Liver (tissue), 9 donors: ENCODE measurements around the gene ZNF664. TPM values are rescaled to one million over a fixed set of nuclear protein-coding genes. Genes with fewer than 3 reads are reported as not detected.

Experiments
- DNase-seq: peaks from one replicate; pipeline ENCODE4 v3.0.0-alpha.2; 2017; ENCODE audit warnings: low spot score
- H3K27ac ChIP-seq, 2 donors: one replicate each; pipeline ENCODE4 v1.7.0; 2013; ENCODE audit warnings: inconsistent platforms in 2 of 2, low read length in 2 of 2, control low read depth in 1 of 2, low read depth in 1 of 2, mild to moderate bottlenecking in 1 of 2
- H3K27me3 ChIP-seq, 4 donors: one replicate each; pipeline versions ENCODE4 v1.6.1 to v1.7.0; 2013; ENCODE audit warnings: low read length in 3 of 4, inconsistent platforms in 1 of 4, mild to moderate bottlenecking in 1 of 4, moderate library complexity in 1 of 4; ENCODE audit not compliant: control insufficient read depth in 4 of 4, insufficient read depth in 4 of 4
- H3K36me3 ChIP-seq, 4 donors: one replicate each; pipeline versions ENCODE4 v1.6.1 to v1.7.0; 2013; ENCODE audit warnings: low read length in 3 of 4, mild to moderate bottlenecking in 3 of 4, low read depth in 1 of 4, moderate library complexity in 1 of 4; ENCODE audit not compliant: control insufficient read depth in 4 of 4, insufficient read depth in 3 of 4
- H3K4me1 ChIP-seq, 4 donors: one replicate each; pipeline versions ENCODE4 v1.6.1 to v1.7.0; 2013; ENCODE audit warnings: low read length in 3 of 4, mild to moderate bottlenecking in 3 of 4, moderate library complexity in 1 of 4; ENCODE audit not compliant: control insufficient read depth in 4 of 4, insufficient read depth in 4 of 4
- H3K4me3 ChIP-seq, 3 donors: one replicate each; pipeline versions ENCODE4 v1.6.1 to v1.7.0; 2013; ENCODE audit warnings: low read length in 3 of 3, control low read depth in 1 of 3, low read depth in 1 of 3, mild to moderate bottlenecking in 1 of 3
- H3K9ac ChIP-seq, 2 donors: one replicate each; pipeline ENCODE4 v1.7.0; 2013; ENCODE audit warnings: low read length in 2 of 2, mild to moderate bottlenecking in 2 of 2, moderate library complexity in 2 of 2, control low read depth in 1 of 2, low read depth in 1 of 2
- H3K9me3 ChIP-seq, 4 donors: one replicate each; pipeline versions ENCODE4 v1.6.1 to v1.7.0; 2013; ENCODE audit warnings: low read length in 3 of 4; ENCODE audit not compliant: control insufficient read depth in 4 of 4
- EGR1 ChIP-seq, 2 donors: IDR thresholded peaks; 2 replicates each; pipeline ENCODE4 v1.6.1; 2016 to 2018; ENCODE audit warnings: antibody characterized with exemption in 2 of 2, low read depth in 2 of 2
- FOXA2 ChIP-seq: IDR thresholded peaks from 2 replicates; pipeline ENCODE4 v1.6.1; 2016; ENCODE audit warnings: antibody characterized with exemption
- GABPA ChIP-seq, 2 donors: IDR thresholded peaks in 1 of 2; conservative IDR thresholded peaks in 1 of 2; 2 replicates each; pipeline ENCODE4 v1.6.1; 2016; ENCODE audit warnings: antibody characterized with exemption in 2 of 2, mild to moderate bottlenecking in 1 of 2, moderate library complexity in 1 of 2
- HNF4A ChIP-seq, 2 donors: conservative IDR thresholded peaks; 2 replicates each; pipeline ENCODE4 v1.6.1; 2016; ENCODE audit warnings: antibody characterized with exemption in 2 of 2, mild to moderate bottlenecking in 2 of 2
- HNF4G ChIP-seq: IDR thresholded peaks from 2 replicates; pipeline ENCODE4 v1.6.1; 2016; ENCODE audit warnings: antibody characterized with exemption
- RAD21 ChIP-seq, 2 donors: IDR thresholded peaks; 2 replicates each; pipeline ENCODE4 v1.6.1; 2016; ENCODE audit warnings: antibody characterized with exemption in 2 of 2, mild to moderate bottlenecking in 2 of 2
- RXRA ChIP-seq, 2 donors: IDR thresholded peaks; 2 replicates each; pipeline ENCODE4 v1.6.1; 2017 to 2018; ENCODE audit warnings: antibody characterized with exemption in 2 of 2, mild to moderate bottlenecking in 1 of 2
- SP1 ChIP-seq: IDR thresholded peaks from 2 replicates; pipeline ENCODE4 v1.6.1; 2018; ENCODE audit warnings: antibody characterized with exemption, mild to moderate bottlenecking
- TAF1 ChIP-seq: conservative IDR thresholded peaks from 2 replicates; pipeline ENCODE4 v1.6.1; 2016; ENCODE audit warnings: antibody characterized with exemption, mild to moderate bottlenecking
- YY1 ChIP-seq: IDR thresholded peaks from 2 replicates; pipeline ENCODE4 v1.6.1; 2016; ENCODE audit warnings: antibody characterized with exemption, mild to moderate bottlenecking
- WGBS: extraction: QIAGEN DNeasy Blood & Tissue Kit; methylation state at CpG from one replicate; pipeline ENCODE4 v1.1.7; 2013; 5-methylcytosine and 5-hydroxymethylcytosine counted together
- polyA plus RNA-seq, 2 donors: library from polyadenylated mRNA; stranded (reverse) in 1 of 2; unstranded in 1 of 2; fragments of 200-250 nt in 1 of 2; fragments of >200 nt in 1 of 2; fragmentation: Nextera tagmentation in 1 of 2; extraction: Ambion mirVana in 1 of 2; gene quantifications; one replicate each; pipeline versions ENCODE4 v1.2.1 to v1.2.3, GENCODE V29; 2013 to 2015
- total RNA-seq, 2 donors: library from RNA; depleted of rRNA; stranded (reverse); fragments of >200 nt; gene quantifications; one replicate each; pipeline ENCODE4 v1.2.3, GENCODE V29; 2014
- TF ChIP-seq, protein P1 (sequence below): IDR thresholded peaks from 2 replicates; pipeline ENCODE4 v1.6.1; 2016; ENCODE audit warnings: antibody characterized with exemption
- TF ChIP-seq, protein P2 (sequence below): IDR thresholded peaks from 2 replicates; pipeline ENCODE4 v1.6.1; 2016; ENCODE audit warnings: antibody characterized with exemption
- TF ChIP-seq, protein P3 (sequence below): fragments of 150-350 bp; IDR thresholded peaks from 2 replicates; pipeline ENCODE4 v1.5.1; 2017; ENCODE audit warnings: improper control_type of control experiment, low read depth, low read length; ENCODE audit not compliant: missing input control
- TF ChIP-seq, protein P4 (sequence below): IDR thresholded peaks from 2 replicates; pipeline ENCODE4 v1.6.1; 2016; ENCODE audit warnings: antibody characterized with exemption, mild to moderate bottlenecking
- TF ChIP-seq, protein P5 (sequence below): IDR thresholded peaks from 2 replicates; pipeline ENCODE4 v1.6.1; 2016; ENCODE audit warnings: antibody characterized with exemption
- donor health status: healthy.
- donor health status: healthy.
- donor health status: healthy.
- donor health status: healthy.
- donor health status: healthy.

The ZNF664 gene
- total and polyA plus RNA-seq, 4 donors, result 7.2 to 40.3 (median 29.6) TPM

DNA sequence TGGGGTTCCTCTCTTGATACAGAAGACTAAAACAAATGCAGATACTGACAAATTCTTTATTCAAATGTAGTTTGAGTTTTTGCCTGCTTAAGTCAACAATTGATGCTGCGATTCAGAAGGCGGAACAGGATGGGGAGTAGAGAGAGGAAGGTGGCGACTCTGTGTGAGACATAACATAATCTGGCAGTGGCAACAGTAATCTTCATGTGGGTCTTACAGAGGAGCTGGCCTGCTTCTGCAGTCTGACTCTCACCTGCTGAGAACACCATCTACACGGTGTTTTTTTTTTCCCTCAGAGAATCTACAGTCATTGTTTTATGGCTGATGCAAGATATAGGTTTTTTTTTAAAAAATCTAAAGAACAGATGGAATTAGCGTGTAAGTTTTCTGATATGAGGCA, 10.5 kb upstream of the ZNF664 start:
- no peak for DNase-seq
- H3K4me3 ChIP-seq, result no peak overlapping the region
- H3K27ac ChIP-seq, result no peak overlapping the region
- H3K36me3 ChIP-seq, result no peaks in the 10 kb centered on the region
- WGBS, result 88% methylated on average over 5 of the region's 5 CpGs
- peaks cover 0 to 16% (median 7%) of the 10 kb centered on the region in 4 donors for H3K4me1 ChIP-seq
- H3K9me3 ChIP-seq, result no peaks in the 10 kb centered on the region
- H3K9ac ChIP-seq, result no peak overlapping the region
- no peaks in the 10 kb centered on the region for H3K27me3 ChIP-seq
- TF ChIP-seq, protein P1, sequence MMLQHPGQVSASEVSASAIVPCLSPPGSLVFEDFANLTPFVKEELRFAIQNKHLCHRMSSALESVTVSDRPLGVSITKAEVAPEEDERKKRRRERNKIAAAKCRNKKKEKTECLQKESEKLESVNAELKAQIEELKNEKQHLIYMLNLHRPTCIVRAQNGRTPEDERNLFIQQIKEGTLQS, result no peak
- TF ChIP-seq TAF1, result no peak
- no peak for TF ChIP-seq HNF4G
- TF ChIP-seq, protein P2, sequence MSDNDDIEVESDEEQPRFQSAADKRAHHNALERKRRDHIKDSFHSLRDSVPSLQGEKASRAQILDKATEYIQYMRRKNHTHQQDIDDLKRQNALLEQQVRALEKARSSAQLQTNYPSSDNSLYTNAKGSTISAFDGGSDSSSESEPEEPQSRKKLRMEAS, result no peak
- TF ChIP-seq, protein P3, sequence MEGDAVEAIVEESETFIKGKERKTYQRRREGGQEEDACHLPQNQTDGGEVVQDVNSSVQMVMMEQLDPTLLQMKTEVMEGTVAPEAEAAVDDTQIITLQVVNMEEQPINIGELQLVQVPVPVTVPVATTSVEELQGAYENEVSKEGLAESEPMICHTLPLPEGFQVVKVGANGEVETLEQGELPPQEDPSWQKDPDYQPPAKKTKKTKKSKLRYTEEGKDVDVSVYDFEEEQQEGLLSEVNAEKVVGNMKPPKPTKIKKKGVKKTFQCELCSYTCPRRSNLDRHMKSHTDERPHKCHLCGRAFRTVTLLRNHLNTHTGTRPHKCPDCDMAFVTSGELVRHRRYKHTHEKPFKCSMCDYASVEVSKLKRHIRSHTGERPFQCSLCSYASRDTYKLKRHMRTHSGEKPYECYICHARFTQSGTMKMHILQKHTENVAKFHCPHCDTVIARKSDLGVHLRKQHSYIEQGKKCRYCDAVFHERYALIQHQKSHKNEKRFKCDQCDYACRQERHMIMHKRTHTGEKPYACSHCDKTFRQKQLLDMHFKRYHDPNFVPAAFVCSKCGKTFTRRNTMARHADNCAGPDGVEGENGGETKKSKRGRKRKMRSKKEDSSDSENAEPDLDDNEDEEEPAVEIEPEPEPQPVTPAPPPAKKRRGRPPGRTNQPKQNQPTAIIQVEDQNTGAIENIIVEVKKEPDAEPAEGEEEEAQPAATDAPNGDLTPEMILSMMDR, result no peak
- no peak for TF ChIP-seq EGR1 (IDR thresholded peaks at IDR 0.05; ENCODE audit: low read depth in 2 of 2)

DNA sequence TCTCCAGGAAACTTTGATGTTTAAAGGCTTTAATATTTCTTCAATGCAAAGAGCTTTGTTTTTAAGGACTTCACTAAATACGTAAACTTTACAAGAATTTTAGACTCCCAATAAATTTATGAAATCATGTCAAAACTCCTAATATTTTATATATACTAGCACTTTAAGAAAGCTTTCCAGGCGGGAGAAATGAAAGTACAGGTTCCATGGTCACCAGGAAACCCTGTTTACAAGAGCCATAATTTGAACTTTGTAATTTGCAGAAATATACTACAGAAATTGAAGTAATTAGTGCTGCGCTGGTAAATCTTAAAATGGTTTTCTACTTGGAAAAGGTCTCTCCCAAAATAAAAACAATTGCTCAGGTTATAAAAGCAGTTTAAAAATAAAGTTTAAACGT, 9.2 kb upstream of the ZNF664 start:
- Histone ChIP-seq H3K27ac (no peak overlapping the region), H3K4me1 (peaks cover 0 to 16% (median 7%) of the 10 kb centered on the region in 4 donors), H3K36me3 (no peaks in the 10 kb centered on the region), H3K4me3 (no peak overlapping the region), H3K9ac (no peak overlapping the region), H3K9me3 (no peaks in the 10 kb centered on the region), H3K27me3 (no peaks in the 10 kb centered on the region)
- 40% methylated on average over 4 of the region's 4 CpGs for WGBS
- no peak for TF ChIP-seq HNF4G
- TF ChIP-seq HNF4A (conservative IDR thresholded peaks at IDR 0.05), result peak; percentile 41 to 47
- TF ChIP-seq, protein P2, result no peak
- no peak for DNase-seq

DNA sequence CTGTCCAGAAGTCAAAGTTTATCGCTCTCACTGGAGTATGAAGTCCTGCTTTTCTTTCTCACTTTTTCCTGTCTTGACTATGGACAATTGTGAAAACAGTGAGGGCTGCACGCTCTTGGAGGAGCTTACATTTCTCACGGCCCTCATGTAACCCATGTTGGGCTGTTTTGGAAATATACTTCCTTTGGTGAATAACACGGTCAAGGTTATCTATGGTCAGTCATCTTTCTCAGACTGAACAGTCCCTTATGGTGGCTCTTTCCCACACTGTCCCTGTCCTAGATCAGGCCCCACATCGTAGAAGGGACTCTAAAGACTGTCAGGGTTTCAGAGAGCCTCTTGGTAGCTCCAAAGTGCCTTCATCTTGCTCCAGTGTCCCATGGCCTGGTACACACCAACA, 7.6 kb upstream of the ZNF664 start:
- no peak overlapping the region for H3K9ac ChIP-seq
- no peaks in the 10 kb centered on the region for H3K36me3 ChIP-seq
- DNase-seq, result no peak
- no peak overlapping the region for H3K27ac ChIP-seq
- peaks cover 0 to 16% (median 8%) of the 10 kb centered on the region in 4 donors for H3K4me1 ChIP-seq
- no peak overlapping the region for H3K4me3 ChIP-seq
- whole genome bisulfite sequencing, result 68% methylated on average over 5 of the region's 5 CpGs
- no peaks in the 10 kb centered on the region for H3K9me3 ChIP-seq
- H3K27me3 ChIP-seq, result no peaks in the 10 kb centered on the region
- TF ChIP-seq, protein P4, sequence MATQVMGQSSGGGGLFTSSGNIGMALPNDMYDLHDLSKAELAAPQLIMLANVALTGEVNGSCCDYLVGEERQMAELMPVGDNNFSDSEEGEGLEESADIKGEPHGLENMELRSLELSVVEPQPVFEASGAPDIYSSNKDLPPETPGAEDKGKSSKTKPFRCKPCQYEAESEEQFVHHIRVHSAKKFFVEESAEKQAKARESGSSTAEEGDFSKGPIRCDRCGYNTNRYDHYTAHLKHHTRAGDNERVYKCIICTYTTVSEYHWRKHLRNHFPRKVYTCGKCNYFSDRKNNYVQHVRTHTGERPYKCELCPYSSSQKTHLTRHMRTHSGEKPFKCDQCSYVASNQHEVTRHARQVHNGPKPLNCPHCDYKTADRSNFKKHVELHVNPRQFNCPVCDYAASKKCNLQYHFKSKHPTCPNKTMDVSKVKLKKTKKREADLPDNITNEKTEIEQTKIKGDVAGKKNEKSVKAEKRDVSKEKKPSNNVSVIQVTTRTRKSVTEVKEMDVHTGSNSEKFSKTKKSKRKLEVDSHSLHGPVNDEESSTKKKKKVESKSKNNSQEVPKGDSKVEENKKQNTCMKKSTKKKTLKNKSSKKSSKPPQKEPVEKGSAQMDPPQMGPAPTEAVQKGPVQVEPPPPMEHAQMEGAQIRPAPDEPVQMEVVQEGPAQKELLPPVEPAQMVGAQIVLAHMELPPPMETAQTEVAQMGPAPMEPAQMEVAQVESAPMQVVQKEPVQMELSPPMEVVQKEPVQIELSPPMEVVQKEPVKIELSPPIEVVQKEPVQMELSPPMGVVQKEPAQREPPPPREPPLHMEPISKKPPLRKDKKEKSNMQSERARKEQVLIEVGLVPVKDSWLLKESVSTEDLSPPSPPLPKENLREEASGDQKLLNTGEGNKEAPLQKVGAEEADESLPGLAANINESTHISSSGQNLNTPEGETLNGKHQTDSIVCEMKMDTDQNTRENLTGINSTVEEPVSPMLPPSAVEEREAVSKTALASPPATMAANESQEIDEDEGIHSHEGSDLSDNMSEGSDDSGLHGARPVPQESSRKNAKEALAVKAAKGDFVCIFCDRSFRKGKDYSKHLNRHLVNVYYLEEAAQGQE, result no peak
- TF ChIP-seq, protein P2, result no peak
- TF ChIP-seq, protein P1, result no peak
- TF ChIP-seq HNF4A (conservative IDR thresholded peaks at IDR 0.05) (no peak), TAF1 (no peak), GABPA (IDR thresholded peaks at IDR 0.05 in 1 of 2, conservative IDR thresholded peaks at IDR 0.05 in 1 of 2) (no peak), HNF4G (no peak), YY1 (no peak), RXRA (IDR thresholded peaks at IDR 0.05) (no peak), RAD21 (IDR thresholded peaks at IDR 0.05) (no peak), EGR1 (IDR thresholded peaks at IDR 0.05; ENCODE audit: low read depth in 2 of 2) (no peak), FOXA2 (no peak), SP1 (no peak)
- TF ChIP-seq, protein P3, result no peak
- TF ChIP-seq, protein P5, sequence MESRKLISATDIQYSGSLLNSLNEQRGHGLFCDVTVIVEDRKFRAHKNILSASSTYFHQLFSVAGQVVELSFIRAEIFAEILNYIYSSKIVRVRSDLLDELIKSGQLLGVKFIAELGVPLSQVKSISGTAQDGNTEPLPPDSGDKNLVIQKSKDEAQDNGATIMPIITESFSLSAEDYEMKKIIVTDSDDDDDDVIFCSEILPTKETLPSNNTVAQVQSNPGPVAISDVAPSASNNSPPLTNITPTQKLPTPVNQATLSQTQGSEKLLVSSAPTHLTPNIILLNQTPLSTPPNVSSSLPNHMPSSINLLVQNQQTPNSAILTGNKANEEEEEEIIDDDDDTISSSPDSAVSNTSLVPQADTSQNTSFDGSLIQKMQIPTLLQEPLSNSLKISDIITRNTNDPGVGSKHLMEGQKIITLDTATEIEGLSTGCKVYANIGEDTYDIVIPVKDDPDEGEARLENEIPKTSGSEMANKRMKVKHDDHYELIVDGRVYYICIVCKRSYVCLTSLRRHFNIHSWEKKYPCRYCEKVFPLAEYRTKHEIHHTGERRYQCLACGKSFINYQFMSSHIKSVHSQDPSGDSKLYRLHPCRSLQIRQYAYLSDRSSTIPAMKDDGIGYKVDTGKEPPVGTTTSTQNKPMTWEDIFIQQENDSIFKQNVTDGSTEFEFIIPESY, result no peak
